Frontal cortex (tissue), 4 donors: Measurements from ENCODE around the gene TRIP13. TPM values are rescaled to one million over a fixed set of nuclear protein-coding genes. Genes with fewer than 3 reads are reported as not detected.

Experiments
- DNase-seq, 2 donors: peaks; one replicate each; pipeline ENCODE4 v3.0.0; 2012; ENCODE audit warnings: low spot score in 2 of 2
- FAIRE-seq: peaks from 2 replicates; lab custom pipeline; 2012; peaks lifted over from hg19 to GRCh38; lab: Jason Lieb, UNC
- total RNA-seq: library from RNA; depleted of rRNA; stranded (reverse); fragments of >200 nt; gene quantifications from one replicate; pipeline ENCODE4 v1.2.3, GENCODE V29; 2014
- donor health status: control.
- donor health status: control.
- donor health status: control.

TRIP13 gene
- total RNA-seq, 1 donor from 2014 or later = 8.2 TPM

DNA sequence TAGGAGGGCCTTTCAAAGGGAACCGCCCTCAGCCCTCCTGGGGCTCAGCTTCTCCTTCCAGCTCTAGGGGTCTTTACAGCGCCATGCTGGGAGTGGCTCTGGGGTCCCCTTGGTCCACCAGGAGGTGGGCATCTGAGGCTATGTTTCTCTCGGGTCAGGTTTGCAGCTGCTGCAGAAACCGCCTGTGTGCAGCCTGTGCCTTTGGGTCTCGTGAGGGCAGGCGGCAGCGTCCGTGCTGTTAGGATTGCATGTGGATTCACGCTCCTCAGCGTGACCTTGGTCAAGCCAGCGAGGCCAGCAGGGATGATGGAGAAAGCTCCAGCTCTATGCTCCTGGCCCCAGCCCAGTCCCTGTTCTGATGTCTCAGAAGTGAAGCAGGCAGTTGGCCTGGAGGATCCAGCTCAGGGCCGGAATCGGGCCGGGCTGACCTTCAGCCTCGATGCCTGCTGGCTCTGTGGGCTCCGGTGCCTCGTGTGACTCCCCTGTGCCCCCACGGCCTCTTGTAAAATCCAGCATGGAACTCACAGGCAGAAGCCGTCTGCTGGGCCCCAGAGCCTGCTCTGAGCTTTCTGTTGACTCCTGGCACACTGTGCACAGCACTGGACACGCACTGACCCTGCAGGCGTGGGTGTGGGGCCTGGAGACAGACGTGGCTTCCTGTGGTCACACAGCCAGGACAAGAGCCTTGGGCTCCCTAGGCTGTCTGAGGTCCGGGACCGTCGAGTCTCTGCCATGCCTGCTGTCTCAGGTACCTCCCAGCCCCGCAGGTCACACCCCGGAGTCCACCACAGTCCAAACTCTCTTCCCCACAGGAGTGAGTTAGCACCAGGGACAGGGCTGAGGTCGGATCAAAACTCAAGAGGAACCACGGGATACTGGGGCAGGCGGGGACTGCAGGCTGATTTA is 54.3 kb downstream of the TRIP13 start:
- DNase-seq (no peak), FAIRE-seq (no peak)

DNA sequence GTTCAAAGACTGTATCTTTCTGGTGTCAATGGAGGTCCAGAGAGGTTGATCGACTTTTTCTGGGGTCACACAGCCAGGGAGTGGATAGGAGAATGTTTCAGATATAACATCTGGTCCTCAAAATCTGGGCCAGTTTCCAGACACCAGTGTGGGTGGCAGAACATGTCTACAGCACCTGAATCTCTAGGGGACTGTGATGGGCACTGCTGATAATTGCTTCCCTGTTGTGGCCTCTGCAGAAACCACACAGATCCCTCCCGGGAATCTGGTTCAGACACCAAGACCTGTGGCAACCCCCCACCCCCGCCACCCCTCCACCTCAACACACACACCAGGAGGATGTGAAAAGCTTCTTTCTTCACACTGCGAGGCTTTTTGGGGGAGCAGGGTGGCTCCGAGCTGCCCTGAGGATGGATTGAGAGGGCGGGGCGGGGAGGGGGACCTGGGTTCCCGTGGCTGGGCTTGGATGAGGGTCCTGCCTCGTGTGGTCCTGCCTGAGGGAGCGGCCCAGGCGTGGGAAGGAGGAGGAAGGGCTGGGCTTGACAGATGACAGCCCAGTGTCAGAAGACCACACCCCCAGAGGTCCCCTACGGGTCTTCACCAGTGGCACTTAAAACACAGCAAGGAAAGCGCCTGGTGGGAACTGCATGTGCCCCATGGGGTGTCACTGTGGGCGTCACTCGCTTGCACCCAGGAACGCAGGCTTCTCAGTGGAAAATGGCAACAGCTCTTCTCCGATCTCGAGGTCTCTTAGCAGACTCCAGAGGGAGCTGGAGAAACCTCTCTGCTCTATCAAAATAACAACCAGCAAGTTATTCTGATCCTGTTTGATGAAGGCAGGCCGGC is 55.2 kb downstream of the TRIP13 start:
- no peak for DNase-seq

DNA sequence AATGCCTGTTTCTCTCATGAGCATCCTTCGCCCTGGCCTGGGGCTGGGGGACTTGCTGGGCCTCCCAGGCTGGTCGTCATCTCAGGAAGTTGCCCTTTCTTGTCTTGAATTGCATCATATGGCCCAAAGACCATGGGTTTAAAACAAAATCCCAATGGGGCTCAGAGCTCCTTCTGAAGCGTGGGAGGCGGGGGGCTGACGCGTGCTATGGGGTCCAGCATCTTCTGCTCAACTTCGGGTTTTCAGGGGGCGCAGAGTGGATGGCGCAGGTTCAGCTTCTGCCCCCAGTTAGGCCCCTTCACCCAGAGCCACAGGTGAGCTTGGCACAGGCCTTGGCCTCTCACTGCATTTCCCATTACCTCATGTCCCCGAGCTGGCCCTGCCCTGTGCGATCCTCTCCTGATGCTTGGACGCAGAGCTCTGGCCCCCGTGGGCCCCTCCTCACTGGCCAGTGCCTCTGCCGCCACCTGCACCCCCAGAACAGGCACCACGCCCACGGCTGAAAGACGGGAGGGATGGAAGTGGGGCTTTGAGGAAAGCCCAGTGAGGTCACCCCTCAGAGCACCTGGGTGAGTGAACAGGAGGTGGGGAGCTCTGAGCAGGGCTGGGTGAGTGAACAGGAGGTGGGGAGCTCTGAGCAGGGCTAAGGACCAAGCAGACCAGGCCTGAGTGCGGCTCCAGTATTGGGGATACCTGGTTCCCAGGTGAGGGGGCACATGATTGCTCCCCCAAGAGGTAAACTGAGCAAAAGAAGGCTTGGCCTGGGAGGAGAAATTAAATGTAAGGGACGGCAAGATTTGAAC is 56.0 kb downstream of the TRIP13 start:
- DNase-seq (no peak), FAIRE-seq (no peak)

More for the DNA sequence above, 55.2 kb downstream of the TRIP13 start:
- FAIRE-seq = no peak

- FAIRE-seq (no peak), DNase-seq (no peak)
Measured at GRCh38 chr5:949275-949543, 56.5 kb downstream of the TRIP13 start.

DNA sequence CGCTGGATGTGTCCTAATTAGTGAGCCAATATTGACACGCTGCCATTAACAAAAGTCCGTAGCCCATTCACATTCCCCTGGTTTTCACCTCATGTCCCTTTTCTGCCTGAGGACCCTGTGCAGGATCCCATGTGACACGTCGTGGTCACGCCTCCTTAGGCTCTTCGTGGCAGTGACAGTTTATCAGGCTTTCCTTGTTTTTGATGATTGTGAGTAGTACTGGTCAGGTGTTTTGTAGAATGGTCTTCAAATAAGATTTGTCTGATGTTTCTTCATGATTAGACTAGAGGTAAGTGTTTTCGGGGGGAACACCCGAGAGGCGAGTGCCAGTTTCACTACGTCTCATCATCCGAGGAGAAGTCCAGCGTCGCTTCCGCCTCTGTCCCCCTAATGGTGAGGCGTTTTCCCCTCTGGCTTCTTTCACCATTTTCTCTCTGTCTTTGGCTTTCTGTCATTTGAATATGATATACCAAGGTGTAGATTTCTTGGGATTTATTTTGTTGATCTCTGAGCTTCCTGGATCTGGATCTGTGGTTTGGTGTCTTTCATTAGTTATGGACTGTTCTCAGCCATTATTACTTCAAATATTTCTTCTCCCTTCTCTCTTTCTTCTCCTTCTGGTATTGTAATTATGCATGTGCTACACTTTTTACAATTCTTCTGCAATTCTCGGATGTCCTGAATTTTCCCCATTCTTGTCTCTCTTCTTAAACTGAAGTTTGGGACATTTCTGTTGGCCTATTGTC is 57.3 kb downstream of the TRIP13 start:
- FAIRE-seq = no peak
- DNase-seq = no peak

DNA sequence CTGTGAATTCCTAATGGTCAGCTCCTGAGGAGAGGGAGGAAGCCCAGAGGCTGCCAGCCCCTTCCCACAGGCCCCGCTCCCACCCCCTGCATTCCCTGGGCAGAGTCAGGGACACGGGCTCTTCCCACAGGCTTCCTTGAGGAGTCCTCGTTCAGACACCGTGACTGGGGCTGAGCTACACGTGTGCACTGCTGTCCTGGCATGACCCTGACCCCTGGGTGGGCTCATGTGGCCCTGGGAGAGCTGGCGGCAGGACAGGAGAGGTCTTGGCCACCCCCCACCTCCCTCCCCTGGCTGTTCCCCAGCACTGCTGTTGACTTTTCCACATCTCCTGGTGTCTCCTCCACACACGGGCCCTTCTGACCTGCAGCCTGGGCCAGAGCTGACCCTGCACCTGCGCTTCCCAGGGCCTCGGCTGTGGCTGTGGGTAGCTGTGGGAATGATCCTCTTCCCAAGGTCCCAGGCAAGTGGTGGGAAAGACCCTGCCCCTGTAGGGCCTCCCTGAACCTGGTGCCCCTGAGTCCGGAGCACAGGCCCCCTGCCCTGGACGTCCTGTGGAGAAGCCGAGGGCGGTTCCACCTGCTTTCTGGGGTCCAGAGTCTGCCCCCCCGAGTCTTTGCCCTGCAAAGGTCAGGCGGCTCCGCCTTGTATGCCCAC is 59.4 kb downstream of the TRIP13 start:
- DNase-seq = no peak
- no peak for FAIRE-seq

DNA sequence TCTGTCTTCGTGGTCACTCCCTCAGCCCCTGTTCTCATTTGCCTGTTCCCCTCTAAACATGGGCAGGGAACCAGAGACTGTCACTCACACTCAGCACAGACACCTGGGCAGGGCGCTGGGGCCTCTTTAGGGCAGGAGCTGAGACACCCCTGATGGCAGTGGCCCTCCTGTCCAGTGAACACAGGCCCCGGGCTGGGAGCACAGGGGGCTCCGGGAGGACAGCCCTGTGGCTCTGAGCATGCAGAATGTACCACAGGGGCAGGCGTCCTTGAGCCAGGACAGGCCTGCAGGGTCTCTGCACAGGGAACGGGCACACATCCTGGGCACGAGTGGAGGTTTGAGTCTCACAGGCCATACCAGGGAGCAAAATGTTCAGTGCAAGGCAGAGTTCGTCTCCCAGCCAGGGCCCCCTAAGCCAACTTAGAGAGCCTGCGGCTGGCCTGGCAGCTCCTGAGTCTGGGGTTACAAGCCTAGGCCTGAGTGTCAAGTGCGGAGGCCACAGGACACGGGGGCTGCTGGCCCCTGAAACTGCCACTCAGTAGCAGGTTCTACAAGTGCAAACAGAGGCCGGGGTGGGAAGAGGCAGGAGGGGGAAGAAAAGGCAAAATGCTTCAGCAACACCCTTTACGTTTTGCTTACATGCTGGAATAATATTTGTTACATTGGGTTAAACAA is 60.0 kb downstream of the TRIP13 start:
- DNase-seq (no peak), FAIRE-seq (no peak)

DNA sequence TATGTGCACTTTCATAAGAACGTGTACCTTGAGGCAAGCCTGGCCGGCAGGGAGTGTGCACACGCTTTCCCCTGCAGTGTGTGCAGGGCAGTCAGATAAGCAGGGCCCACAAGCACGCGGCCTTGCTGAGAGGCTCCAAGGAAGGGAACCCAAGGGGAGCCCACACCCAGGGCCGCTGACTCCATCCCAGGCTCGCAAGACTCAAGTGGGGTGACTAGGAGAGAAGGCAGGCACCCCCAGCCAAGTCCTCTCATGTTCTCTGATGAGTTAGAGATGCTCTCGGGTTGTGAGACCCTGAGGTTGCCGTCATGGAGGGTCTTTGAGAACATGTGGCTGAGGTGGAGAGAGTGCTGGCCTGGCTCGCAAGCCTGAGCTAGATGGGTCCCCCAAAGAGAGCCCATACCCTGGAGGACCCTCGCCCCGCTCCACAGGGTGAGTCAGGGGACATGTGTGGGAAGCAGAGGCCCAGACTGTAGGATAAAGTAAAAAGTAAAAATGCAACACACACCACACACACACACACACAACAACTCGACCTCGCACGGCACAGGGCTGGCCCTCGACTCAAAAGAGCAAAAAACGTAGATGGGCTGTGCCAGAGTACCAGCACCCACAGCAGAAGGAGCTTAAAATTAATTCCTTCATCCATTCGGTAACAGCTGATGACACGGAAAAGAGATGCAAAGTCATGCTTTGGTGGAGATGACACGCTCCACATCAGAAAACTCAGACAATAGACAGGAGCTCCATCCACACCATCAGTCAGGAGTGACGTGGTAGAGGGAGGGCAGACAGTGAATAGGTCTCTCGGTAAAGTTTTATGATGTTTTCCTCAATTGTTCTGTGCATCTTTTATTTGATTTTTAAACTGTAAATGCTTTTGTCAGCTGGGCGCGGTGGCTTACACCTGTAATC is 61.1 kb downstream of the TRIP13 start:
- DNase-seq (no peak), FAIRE-seq (no peak)

GRCh38 chr5:955886-956761 is 63.4 kb downstream of the TRIP13 start:
- FAIRE-seq = no peak
- DNase-seq = no peak

DNA sequence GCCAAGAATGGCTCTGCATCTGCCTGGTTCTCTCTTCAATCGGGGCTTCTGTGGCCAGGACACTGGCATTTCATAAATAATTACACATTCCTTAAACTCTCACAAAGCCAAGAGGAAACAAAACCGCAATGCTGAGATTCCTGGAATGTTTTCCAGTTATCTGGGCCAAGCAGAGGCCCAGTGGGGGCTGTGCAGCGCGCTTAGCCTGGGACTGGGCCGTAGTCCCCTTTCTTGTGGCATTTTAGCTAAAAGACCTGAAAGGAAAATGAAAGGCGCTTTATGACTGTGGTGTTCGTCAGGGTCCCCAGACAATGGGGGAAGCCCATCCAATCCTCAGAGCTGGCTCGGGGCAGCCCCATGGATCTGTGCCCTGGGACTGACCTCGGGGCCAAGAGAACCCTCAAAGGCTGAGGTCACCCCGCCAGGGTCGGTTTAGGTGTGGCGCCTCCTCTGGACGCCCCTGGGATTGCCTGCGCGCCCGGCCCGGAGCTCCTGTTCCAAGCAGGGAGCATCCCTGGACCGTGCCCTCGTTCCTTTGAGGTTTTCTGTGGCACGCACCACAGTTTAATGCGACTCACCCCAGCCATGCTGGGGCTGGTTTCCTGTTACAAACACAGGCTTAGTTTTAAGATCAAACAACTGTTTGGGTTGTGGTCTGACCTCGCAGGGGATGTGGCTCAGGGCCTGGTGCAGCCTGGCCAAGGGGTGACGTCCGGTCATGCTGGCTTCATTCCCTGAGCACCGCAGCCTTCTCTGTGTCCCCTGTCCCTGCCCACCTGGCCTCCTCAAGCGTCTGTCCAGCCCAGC is 64.5 kb downstream of the TRIP13 start:
- FAIRE-seq = no peak

GRCh38 chr5:957748-958485 is 65.2 kb downstream of the TRIP13 start:
- no peak for FAIRE-seq
- no peak for DNase-seq

More for the DNA sequence above, 64.5 kb downstream of the TRIP13 start:
- DNase-seq = no peak

DNA sequence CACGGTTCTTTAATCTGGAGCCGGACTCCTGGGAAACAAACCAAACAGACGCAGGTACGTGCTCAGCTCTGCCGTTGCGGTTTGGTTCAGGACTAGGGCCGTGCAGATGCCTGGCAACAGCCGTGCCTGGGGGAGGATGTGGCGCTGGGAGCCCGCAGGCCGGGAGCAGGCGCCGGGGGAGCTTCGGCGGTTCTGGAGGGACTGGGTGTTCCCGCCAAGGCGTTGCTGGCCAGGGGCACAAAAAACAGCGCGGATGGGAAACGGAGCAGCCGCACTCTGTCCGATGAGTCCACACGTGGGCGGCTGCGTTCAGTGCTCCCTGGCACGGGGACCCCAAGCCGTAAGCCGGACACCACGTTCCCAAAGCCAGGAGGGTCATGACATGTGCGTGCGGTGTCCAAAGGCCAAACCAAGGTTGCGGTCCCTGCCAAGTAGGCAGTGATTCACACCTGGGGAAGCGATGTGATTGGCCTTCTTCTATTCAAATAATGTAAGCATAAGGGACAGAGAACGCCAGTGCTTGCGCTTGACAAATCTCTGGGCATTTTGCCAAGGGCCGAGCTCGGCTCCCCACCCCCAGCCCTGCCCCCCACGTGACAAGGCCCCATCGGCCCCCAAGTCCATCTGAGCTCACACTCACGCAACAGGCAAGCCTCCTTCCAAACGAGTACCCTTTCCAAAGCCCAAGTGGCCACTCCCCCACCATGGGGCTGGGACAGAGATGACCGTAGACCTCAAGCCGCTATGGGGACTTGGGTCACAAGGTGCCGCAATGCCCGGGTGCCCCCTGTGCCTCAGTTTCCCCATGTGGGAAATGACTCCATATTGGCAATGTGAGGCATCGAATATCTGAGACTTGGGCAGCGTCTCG is 66.3 kb downstream of the TRIP13 start:
- FAIRE-seq (no peak), DNase-seq (no peak)

- no peak for DNase-seq
Measured at GRCh38 chr5:959581-960531, 67.2 kb downstream of the TRIP13 start.

More at GRCh38 chr5:959581-960531, 67.2 kb downstream of the TRIP13 start:
- FAIRE-seq = no peak
